GM21619 (cell line): ENCODE results near the gene GRK3.

Experiments
- ATAC-seq: cut with Tn5 transposase; IDR thresholded peaks from one replicate; pipeline ENCODE4 v1.9.1; 2021; ENCODE audit not compliant: unreplicated experiment

GRK3 gene

DNA sequence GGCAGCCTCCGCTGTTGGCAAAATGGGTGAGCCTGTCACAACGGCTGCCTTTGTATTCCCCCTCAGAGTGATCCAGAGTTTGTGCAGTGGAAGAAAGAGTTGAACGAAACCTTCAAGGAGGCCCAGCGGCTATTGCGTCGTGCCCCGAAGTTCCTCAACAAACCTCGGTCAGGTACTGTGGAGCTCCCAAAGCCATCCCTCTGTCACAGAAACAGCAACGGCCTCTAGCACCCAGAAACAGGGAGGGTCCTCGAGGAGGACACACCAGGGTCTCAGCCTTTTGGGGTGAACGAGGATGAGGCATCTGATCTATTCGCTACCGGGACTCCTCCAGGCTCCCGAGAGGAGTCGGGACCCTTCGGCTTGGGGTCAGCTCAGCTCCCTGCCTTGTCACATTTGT, 157.7 kb downstream of the GRK3 start:
- ATAC-seq: no peak

DNA sequence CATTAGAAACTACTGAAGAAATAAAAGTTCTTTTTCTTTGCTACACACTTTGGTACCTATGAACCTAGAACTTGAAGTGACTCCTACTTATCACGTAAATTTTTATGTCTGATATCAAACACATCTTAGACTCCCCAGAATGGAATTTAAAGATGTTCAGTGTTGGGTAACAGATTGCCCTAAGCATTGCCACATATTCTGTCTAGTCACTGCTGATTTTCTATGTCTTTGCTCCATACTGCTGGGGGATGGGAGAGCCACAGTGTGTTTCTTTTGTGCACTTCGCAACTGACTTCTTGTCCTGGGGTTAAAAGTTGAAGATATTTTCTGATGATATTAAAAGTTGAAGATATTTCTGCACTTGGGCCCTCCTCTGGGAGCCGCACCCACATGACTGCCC, 158.2 kb downstream of the GRK3 start:
- no peak for ATAC-seq

DNA sequence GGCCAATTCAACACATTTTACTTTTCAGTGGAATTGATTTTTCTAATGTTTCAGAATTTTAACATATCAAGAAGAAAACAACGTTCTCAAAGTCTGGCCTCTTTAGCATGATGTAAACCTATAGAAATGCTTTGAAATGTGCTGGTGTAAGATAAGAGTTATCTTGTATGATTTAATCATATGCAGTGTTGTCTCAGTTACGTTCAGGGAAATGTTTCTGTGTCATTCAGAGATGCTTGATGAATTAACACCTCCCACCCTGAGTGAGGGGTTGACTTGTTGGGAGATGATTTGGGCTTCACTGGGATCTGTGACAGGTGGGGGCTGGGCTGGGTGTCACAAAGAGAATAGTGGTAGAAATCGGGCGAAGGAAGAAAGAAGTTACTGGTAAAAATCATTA, 161.8 kb downstream of the GRK3 start:
- no peak for ATAC-seq

DNA sequence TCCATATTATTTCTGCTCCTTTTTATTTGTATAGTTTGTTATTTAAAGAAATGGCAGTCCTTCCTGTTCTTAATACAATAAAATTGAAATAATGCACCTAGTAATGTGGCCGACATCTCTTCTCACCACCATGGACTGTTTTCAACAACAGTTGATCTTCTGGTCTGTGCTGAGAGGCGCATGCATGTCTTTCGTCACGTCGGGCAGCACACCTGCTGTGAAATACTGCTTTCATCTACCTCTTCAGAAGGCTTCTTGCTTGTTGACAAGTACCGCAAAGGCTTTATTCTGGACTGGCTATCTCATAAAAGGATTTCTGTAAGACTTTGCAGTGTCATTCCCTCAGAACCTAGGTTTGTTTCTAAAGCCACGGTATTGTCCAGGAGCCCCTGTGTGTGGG, 163.6 kb downstream of the GRK3 start:
- no peak for ATAC-seq

DNA sequence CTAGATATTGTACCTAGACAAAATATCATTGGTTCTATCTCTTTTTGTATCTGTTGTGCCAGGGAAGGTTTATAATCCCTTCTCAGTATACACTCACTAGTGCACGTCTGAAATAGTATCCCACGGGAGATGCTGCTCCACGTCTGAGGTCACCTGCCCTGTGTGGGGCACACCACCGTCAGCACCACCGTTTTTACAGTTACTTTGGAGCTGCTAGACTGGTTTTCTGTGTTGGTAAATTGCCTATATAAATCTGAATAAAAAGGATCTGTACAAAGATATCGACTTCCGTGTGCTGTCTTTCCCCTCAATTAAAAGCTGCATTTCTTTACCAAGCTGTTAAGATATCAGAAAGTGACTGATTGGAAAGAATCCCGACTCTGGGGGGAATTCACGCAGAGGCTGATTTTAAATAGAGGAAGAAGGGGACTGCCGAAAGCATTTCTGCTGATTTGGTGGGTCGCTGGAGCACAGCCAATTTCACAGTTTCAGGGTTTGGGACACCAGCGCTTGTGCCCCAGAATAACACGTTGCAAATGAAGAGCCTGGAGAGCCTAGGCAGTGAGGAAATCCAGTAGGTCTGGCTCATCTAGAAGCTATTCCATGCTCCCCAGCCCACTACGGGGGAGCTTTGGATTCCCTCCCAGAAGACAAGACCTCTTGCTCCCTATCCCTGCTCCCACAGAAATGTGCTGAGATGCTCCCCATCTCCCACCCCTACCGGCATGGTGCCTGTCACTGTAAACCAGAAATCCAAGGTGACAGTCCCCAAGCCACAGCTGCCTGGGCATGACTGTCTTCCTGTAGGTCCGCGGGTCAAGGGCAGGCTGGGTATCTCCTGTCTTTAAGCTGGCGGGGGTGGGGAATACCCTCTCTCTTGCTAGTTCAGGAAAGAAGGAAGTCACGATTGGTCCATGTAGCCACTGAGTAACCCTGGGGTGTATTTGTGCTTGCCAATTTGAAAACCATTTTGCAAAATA, 164.8 kb downstream of the GRK3 start:
- no peak for ATAC-seq

DNA sequence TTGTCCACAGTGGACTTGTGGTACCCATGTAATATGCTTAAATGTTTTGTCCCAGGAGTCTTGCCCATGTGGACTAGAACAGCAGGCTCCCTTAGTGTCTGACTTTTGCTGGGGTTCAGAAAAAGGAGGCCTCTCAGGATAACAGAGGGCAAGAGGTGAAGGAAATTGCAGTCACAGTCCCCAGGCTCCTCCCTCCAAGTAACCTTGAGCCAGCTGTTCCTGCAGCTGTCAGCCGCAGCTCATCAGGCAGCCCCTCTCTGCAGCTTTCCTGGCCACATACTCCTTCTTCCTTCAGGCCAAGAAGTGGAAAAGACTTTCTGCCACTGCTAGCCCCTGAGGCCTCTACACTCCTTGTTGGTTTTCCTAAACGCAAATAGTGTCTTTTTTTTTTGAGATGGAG, 171.2 kb downstream of the GRK3 start:
- ATAC-seq: no peak

DNA sequence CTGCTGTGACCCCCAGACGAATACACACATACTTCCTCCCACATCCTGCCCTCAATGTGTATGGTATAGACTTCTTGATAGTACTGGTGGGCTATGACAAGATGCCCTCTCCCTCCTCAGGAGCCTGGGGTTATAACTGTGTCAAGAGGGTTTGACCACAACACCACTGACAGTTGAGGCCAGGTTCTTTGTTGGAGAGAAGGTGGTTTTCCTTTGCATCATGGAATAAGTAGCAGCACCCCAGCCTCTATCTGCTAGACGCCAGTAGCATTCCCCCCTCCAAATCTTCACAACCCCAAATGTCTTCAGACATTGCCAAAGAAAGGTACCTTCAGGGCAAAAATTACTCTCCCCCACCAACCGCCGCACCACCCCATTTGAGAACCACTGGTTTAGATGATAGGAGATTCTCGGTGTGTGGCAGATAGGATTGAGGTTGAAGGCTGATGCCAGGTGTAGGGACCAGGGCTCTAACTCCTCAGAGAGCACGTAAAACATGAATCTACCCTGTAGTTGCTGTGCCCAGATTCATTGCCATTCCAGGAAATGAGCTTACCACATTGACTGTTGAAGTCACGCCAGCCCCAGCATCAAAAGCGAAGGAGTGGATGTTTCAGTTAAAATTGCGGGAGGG, 172.0 kb downstream of the GRK3 start:
- ATAC-seq: no peak

DNA sequence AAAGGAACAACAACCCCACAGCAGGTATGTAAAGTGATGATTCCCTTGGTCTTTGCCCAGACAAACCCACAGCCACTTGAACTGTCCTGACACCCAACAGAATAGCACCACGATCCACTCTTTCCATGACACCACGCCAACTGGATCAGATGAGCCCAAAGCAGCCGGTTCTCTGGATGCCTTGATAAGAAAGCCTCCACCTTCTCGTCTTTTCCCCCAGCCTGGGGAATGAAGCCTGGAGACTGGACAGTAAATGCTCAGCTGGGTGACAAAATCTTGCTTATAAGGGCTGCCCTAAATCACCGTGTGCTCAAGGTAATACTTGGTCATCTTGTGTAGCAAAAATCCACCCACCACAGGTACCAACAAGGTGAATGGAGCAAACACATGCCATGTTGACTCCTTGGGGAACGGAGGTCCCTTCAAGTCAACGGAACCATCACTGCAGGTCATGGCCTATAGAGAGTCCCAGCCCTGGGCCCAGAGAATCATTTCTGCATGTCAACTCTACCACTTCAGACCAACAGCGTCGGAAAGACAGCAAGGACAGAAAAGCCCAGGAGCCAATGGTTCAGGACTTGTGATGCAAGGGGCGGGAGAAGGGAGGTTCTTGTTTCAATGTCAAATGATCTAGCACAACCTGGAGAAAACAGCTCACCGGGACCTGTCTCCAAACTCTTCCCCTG, 175.3 kb downstream of the GRK3 start:
- no peak for ATAC-seq

DNA sequence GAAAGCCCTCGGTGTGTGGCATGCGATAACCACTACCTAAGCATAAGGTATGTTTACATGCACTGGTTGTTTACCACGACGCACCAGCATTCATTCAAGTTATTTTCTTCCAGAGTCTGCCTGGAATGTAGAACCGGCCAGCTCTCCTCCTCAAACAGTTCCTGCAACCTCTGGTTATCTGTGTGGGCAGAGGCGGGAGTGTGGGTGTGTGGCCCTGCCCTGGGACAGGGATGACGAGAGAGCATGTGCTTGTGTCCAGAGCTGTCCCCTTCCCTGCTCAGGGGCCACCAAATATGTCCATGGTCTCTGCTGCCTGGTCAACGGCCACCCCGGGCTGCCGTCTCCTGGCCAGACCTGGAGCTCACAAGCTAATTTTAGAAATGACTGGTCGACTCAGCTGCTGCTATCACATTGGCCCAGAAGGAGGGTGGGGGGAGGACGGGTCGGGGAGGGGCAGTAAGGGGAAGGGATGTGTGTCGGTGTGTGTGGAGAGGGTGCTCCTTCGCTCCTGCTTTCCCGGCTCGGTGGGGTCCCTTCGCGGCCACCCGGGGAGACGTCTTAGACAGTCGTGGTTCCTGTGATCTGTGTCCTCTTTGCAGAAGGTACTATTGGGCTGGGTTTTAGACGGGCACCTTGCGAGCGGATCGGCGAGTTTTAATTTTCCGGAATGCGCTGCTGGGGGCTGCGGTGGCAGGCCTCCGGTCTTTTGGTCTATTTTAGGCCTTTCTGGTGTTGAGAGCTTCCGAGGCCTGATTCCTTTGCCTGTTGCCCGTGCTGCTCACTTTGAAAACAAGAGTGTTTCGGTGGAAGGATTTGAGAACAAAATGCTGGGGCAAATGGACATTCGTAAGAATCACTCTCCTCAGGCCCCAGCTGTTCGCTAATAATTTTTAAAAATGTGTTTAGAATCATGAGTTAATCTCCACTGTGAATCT, 177.5 kb downstream of the GRK3 start, which contains the start of gene MYO18B:
MYO18B (plus strand) TSS at position 497 of the 935 bp plus-strand sequence. CDS start 18,905 bp downstream, outside the sequence.
- ATAC-seq: no peak

DNA sequence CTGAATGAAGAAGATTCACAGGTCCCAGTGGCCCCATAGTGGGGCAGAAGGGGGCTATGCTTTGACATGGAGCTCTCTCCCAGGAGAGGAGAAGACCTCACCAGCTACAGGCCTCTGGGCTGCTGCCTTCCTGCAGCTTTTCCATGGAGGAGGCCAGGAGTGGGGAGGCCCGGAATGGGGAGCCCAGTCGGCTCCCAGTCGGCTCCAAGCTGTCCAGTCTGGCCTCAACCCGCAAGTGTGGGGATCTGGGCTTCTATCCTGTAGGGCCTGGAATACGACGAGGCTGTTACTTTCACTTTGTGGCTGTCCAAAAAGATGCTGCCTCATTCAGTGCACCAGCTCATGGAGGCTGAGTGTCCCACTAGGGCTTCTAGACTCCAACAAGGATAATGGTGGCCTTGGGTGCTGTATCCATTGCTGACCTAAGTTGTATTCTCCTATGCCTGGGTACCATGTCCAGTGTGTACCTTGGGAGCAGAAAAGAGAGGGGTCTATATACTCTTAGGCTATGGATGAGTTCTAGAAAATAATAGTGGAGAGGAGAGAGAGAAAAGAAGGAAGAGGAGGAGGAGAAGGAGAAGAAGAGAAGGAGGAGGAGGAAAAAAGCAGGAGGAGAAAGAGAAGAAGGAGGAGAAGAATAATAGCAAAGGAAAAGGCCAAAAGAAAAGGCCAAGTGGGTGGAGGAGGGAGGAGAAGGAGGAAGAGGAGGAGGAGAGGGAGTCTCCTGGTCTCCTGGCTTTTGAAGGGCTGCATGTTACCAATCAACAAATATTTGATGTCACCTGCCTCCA, 178.6 kb downstream of the GRK3 start:
- no peak for ATAC-seq

DNA sequence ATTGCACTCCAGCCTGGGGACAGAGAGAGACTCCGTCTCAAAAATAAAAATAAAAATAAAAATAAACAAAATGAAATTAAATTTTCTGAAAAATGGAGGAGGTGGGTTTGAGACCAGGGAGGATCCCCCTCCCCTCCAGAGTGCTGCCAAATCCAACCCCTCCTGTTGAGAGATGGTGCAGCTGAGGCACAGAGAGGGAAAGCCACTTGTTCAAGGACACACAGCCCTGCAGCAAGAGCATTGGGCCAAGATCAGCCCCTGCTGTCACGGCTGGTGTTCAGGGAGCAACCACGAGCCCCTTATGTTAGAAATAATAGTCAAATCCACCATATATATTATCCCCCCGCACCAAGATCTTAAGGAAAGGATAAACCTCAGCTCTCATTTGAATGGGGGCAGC, 180.2 kb downstream of the GRK3 start:
- no peak for ATAC-seq

DNA sequence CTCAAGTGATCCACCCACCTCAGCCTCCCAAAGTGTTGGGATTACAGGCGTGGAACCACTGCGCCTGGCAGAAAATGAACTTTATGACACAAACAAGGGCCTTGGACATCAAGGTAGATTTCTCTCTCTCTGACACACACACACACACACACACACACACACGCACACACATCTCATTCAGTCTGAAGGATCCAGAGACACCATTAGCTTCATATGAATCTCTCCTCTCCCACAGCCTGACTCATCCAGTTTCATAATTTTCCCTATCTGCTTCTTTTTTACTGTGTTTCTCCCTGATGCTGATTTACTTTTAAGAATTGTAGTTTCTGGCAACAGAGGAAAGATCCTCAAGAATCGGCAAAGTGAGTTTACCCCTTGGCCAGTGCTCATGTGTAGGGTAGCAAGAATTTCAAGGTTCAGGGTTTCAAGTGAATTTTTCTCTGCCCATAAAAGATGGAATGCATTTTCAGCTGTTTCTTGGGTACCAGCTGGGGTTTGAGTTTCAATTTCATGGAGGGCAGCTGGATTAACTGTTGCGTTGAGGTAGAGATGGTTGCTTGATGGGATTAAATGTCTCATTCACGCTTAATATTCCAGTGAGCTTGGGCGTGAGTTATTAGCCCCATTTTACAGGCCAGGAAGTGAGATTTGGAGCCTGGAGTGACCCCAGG, 181.0 kb downstream of the GRK3 start:
- ATAC-seq: no peak

DNA sequence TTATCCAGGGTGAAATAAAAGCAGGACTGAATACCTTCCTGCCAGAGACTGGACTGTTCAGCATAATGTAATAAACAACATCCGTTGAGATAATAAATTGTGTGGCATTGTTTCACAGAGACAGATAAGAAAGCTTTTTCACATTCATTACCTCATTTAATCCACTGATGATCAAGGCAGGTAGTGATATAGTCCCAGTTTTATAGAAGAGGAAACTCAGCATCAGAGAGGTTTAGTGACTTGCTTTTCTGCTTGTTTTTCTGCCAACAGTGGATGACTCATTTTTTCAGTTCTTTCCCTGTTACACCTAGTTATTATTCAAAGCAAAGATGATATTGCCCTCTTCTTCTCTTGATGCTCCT, 181.5 kb downstream of the GRK3 start:
- ATAC-seq: no peak

DNA sequence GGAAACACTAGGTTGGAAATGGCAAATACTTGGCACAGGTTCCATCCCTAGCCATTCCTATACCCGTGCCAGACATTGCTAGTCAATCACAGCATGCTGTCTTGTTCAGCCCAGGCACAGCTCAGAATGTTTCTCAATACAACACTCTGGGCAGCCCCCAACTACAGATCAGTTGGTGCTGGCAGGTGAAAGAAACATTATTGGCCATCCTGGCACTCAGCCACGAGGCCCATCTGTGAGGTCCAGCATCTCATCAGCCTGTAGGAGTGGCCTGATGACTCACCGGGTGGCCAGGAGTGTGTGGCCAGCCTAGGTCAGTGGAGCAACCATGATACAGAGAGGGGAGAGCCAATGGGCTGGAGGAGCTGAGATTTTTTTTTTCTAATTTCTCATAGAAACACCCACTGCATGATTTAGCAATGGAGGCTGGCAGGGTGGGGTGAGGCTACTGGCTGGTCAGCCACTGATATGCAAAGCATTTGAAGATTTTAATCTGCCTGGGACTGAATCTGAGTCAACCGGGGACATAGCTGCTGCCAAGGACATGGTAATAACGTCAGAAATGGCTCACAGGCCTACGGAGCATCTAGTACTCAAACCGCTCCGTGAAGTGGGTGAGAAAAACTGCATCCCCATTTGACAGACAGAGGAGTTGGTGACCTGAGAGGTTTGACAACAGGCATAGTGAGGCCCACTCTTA, 182.9 kb downstream of the GRK3 start:
- no peak for ATAC-seq

DNA sequence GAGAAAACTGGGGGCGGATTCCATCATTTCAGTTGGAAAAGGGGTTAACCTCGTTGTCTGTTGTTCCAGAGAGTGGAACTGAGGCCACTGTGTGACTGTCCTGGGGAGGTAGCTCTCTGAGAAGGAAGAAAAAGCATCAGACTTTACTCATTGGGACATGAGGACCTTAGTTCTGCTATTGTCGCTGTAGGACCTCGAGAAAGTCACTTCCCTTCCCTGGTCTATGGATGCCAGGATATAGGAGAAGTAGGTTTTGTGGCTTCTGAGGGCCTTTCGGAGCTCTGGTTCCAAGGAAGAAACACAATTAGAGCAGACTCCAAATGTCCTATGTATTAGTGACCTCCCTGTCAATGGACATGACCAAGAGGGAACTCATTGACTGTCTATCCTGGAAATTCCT, 183.7 kb downstream of the GRK3 start:
- ATAC-seq: no peak

DNA sequence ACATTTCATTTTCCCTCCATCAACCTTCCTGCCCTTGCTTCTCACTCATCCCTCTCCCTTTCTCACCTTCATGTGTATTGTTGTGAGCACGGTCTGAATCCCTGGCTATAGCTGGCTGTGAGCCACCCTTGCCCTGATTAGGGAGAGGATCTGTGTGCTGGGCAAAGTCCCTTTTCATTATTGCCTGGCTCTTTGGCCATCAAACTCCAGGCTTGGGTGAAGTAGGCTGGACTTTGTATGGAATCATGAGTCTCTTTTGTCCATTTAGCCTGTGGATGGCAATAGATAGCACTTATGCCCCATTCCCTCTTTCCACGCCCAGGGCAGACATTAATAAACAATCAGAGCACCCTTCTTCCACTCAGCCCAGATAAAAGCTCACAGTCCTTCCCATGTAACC, 184.2 kb downstream of the GRK3 start:
- ATAC-seq: no peak

DNA sequence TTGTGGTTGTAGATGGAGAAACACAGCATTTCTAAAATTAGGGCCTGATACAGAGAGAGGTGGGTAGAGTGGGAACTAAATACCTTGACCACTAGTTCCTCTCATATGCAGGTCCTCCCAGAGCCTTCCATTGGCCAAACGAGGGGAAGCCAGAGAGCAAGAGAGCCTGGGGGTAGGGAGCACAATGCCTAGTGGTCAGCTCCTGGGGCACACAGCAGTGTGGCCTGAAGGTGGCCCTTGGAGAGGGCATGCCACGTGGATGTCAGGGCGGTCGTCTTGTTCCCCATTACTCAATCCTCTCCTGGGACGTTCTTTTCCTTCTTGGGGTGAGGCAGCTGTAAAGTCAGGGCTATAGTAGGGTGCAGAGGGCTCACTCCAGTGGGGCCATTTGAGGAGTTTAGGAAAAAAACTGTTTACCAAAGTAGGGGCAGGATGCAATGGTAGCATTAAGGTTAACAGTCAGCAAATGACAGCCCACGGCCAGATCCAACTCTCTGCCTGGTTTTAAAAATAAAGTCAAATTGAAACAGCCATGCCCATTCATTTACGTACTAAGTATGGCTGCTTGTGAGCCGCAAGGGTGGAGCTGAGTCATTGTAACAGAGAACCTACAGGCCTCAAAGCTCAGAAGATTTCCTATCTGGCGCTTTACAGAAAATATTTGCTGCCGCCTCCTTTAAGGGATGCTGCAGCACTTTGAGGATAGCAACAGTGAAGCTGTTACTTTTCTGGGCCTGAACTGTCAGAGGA, 185.1 kb downstream of the GRK3 start:
- peak; percentile 74 for ATAC-seq

DNA sequence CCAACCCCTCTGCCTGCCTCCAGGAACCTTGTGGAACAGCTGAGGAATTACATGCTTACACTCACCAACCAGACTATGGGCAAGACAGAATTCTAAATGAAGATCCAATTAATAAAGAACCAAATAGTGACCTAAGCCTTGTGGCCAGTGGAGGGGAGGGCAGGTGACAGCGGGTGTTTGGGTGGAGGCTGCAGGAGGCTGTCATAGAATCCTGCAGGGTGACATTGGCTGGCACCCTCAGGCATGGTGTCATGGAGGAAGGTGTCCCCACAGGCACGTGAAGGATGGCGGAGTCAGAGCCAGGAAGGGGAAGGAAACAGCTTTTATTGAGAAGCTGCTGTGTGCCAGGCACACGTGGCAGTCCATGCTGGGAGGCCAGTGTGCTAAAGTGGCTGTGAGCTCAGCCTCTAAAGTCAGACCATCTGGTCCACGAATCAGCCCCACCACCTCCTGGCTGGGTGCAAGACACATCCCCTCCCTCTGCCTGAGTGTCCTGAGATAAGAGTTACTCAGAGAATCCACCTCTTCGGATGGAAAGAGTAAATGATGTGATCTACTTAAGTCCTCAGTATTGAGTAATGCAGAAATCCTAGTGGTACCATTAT, 186.2 kb downstream of the GRK3 start:
- no peak for ATAC-seq
